ENCODE measurements around the gene PSME2. TPM values are rescaled to one million over a fixed set of nuclear protein-coding genes. Genes with fewer than 3 reads are reported as not detected.

Gene PSME2
- total and polyA plus RNA-seq, 9 of the 15 experiments (the other 6 are each of a cell fraction or from before 2014, with no cell fraction given): 111 to 579 (median 159) TPM

DNA sequence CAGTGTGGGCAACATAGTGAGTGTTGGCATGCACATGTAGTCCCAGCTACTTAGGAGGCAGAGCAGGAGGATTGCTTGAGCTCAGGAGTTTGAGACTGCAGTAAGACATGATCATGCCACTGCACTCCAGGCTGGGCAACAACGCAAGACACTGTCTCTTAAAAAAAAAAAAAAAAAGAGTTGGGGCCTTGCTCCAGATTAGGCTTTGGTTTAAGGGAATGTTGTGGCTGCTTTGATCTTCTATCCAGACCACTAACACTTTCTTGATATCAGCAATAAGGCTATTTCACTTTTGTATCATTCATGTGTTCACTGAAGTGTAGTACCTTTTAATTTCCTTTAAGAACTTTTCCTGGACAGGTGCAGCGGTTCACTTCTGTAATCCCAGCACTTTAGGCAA, 18.7 kb downstream of the PSME2 start:
- H3K9me3 ChIP-seq (replicated peaks; ENCODE audit: control insufficient read depth, insufficient read depth, low read depth, low read length): no peaks in the 10 kb centered on the region
- in situ Hi-C loops (cut with MboI): no loop called here
- peaks cover 6 to 22% of the 10 kb centered on the region in 2 experiments; a peak in 4 of 5 replicates for H3K4me1 ChIP-seq (replicated peaks in 1 of 2; ENCODE audit: control insufficient read depth in 2 of 2, insufficient read depth in 2 of 2, low read length in 2 of 2)
- H3K27ac ChIP-seq (ENCODE audit: extremely low read depth, low read depth, low read length): no peak overlapping the region
- H2AFZ ChIP-seq (ENCODE audit: low read depth, low read length): no peak overlapping the region
- intact Hi-C loops (cut with micrococcal nuclease): no loop called here
- ChIA-PET POLR2A (interaction anchor here (4.2 kb wide), 1 partner anchor 12 kb away, joined by 38 read pairs; the partner anchor contains the start of genes DCAF11 and NRL), CTCF (ENCODE audit: low intra/inter-chr PET ratio) (no interaction called here)
- no peaks in the 10 kb centered on the region for H3K27me3 ChIP-seq (ENCODE audit: control insufficient read depth in 2 of 2, insufficient read depth in 2 of 2, low read length in 2 of 2)
- H3K4me2 ChIP-seq (ENCODE audit: insufficient read depth, low read length): no peak overlapping the region
- FAIRE-seq (no peak), ATAC-seq (no peak), DNase-seq (ENCODE audit: extremely low read depth in 1 of 4, low spot score in 3 of 4) (no peak)
- H3K9ac ChIP-seq (ENCODE audit: insufficient read depth in 1 of 2, low read depth in 2 of 2, low read length in 2 of 2): no peak overlapping the region
- no peaks in the 10 kb centered on the region for H3K79me2 ChIP-seq (ENCODE audit: control insufficient read depth, insufficient read depth, low read length)
- H3K4me3 ChIP-seq: no peak overlapping the region
- H3K36me3 ChIP-seq (ENCODE audit: control insufficient read depth, insufficient read depth, low read length): peaks cover 8% of the 10 kb centered on the region; the same call in 2 of the 3 replicates
- no peaks in the 10 kb centered on the region for H4K20me1 ChIP-seq (replicated peaks; ENCODE audit: control insufficient read depth, insufficient read depth, low read length)
- TF ChIP-seq NR1H2 (CRISPR knock-in tag; IDR thresholded peaks at IDR 0.05): no peak
- TF ChIP-seq, protein P1, sequence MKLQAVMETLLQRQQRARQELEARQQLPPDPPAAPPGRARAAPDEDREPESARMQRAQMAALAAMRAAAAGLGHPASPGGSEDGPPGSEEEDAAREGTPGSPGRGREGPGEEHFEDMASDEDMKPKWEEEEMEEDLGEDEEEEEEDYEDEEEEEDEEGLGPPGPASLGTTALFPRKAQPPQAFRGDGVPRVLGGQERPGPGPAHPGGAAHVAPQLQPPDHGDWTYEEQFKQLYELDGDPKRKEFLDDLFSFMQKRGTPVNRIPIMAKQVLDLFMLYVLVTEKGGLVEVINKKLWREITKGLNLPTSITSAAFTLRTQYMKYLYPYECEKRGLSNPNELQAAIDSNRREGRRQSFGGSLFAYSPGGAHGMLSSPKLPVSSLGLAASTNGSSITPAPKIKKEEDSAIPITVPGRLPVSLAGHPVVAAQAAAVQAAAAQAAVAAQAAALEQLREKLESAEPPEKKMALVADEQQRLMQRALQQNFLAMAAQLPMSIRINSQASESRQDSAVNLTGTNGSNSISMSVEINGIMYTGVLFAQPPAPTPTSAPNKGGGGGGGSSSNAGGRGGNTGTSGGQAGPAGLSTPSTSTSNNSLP (IDR thresholded peaks at IDR 0.05; ENCODE audit: borderline replicate concordance, low read depth, low read length): no peak
- no peak for TF ChIP-seq GTF2A2 (tag; IDR thresholded peaks at IDR 0.05)
- no peak for TF ChIP-seq TRIM28 (IDR thresholded peaks at IDR 0.05)
- TF ChIP-seq NFE2 (IDR thresholded peaks at IDR 0.05; ENCODE audit: low read depth): no peak
- TF ChIP-seq ETV1 (tag; conservative IDR thresholded peaks at IDR 0.05; ENCODE audit: low read depth): no peak
- TF ChIP-seq, protein P2, sequence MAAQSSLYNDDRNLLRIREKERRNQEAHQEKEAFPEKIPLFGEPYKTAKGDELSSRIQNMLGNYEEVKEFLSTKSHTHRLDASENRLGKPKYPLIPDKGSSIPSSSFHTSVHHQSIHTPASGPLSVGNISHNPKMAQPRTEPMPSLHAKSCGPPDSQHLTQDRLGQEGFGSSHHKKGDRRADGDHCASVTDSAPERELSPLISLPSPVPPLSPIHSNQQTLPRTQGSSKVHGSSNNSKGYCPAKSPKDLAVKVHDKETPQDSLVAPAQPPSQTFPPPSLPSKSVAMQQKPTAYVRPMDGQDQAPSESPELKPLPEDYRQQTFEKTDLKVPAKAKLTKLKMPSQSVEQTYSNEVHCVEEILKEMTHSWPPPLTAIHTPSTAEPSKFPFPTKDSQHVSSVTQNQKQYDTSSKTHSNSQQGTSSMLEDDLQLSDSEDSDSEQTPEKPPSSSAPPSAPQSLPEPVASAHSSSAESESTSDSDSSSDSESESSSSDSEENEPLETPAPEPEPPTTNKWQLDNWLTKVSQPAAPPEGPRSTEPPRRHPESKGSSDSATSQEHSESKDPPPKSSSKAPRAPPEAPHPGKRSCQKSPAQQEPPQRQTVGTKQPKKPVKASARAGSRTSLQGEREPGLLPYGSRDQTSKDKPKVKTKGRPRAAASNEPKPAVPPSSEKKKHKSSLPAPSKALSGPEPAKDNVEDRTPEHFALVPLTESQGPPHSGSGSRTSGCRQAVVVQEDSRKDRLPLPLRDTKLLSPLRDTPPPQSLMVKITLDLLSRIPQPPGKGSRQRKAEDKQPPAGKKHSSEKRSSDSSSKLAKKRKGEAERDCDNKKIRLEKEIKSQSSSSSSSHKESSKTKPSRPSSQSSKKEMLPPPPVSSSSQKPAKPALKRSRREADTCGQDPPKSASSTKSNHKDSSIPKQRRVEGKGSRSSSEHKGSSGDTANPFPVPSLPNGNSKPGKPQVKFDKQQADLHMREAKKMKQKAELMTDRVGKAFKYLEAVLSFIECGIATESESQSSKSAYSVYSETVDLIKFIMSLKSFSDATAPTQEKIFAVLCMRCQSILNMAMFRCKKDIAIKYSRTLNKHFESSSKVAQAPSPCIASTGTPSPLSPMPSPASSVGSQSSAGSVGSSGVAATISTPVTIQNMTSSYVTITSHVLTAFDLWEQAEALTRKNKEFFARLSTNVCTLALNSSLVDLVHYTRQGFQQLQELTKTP (IDR thresholded peaks at IDR 0.05; ENCODE audit: low read depth in 1 of 2, partially characterized antibody in 2 of 2): no peak
- TF ChIP-seq ZNF239 (CRISPR knock-in tag; IDR thresholded peaks at IDR 0.05): no peak
- TF ChIP-seq PTTG1 (tag; IDR thresholded peaks at IDR 0.05; ENCODE audit: low read depth): no peak
- TF ChIP-seq MCM3 (IDR thresholded peaks at IDR 0.05): no peak
- no peak for TF ChIP-seq PPARD (CRISPR knock-in tag; IDR thresholded peaks at IDR 0.05)
- TF ChIP-seq, protein P3, sequence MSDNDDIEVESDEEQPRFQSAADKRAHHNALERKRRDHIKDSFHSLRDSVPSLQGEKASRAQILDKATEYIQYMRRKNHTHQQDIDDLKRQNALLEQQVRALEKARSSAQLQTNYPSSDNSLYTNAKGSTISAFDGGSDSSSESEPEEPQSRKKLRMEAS (CRISPR knock-in tag; IDR thresholded peaks at IDR 0.05): no peak
- no peak for TF ChIP-seq SIRT6 (IDR thresholded peaks at IDR 0.05; ENCODE audit: low read depth, low read length)
- no peak for TF ChIP-seq SRSF1 (IDR thresholded peaks at IDR 0.05; ENCODE audit: low read depth, low read length)
- 50% methylated on average over 2 of the region's 2 CpGs for WGBS (ENCODE audit: insufficient coverage, low coverage, missing lambda C conversion rate)
- no peaks in the 10 kb centered on the region for H3K9me1 ChIP-seq (ENCODE audit: control insufficient read depth, insufficient read depth, low read length)
- BruUV-seq (replicated peaks): no TSS peak

Data from K562 (cell line).